GM03348 (cell line): ENCODE data around the gene OR4D9.
"Not testable (repeated sequence)": the region's sequence is repeated elsewhere in the genome, so short reads cannot be mapped to it uniquely, and the experiment has no call there.

Experiments
- DNase-seq: peaks from one replicate; pipeline ENCODE4 v3.0.0; 2012; ENCODE audit warnings: low spot score

Gene OR4D9

GRCh38 chr11:59510941-59511589, at the start of gene OR4D9:
TSS of gene OR4D9 (plus strand) at chr11:59511539. CDS start at chr11:59514913, 3,374 bp downstream.
- no peak for DNase-seq

GRCh38 chr11:59463190-59463641, 48.1 kb upstream of the OR4D9 start:
- DNase-seq: peak; percentile 16

GRCh38 chr11:59473015-59473414, 38.3 kb upstream of the OR4D9 start, which contains the start of gene OR4D10:
TSS of gene OR4D10 (plus strand) at chr11:59473315. CDS start at chr11:59477430, 4,115 bp downstream.
- no peak for DNase-seq

- no peak for DNase-seq
Measured at GRCh38 chr11:59475176-59475575, 36.2 kb upstream of the OR4D9 start.

GRCh38 chr11:59479906-59480305, 31.4 kb upstream of the OR4D9 start:
- DNase-seq: no peak

- no peak for DNase-seq
Measured at GRCh38 chr11:59480359-59480758, 31.0 kb upstream of the OR4D9 start.

GRCh38 chr11:59501931-59502330, 9.4 kb upstream of the OR4D9 start:
- DNase-seq: no peak

- DNase-seq: no peak
Measured at GRCh38 chr11:59503276-59503675, 8.1 kb upstream of the OR4D9 start, which contains the start of gene OR4D11. TSS of gene OR4D11 (plus strand) at chr11:59503576. CDS start at chr11:59503576, 0 bp downstream.

GRCh38 chr11:59511675-59512074, 336 bp downstream of the OR4D9 start:
- no peak for DNase-seq

- DNase-seq: not testable (repeated sequence)
Measured at GRCh38 chr11:59520139-59520538, 8.8 kb downstream of the OR4D9 start.

GRCh38 chr11:59520741-59521140, 9.4 kb downstream of the OR4D9 start:
- DNase-seq: no peak

GRCh38 chr11:59523541-59523940, 12.2 kb downstream of the OR4D9 start:
- DNase-seq: no peak

- no peak for DNase-seq
Measured at GRCh38 chr11:59528711-59529110, 17.4 kb downstream of the OR4D9 start.

- no peak for DNase-seq
Measured at GRCh38 chr11:59532620-59533019, 21.3 kb downstream of the OR4D9 start.

- DNase-seq: no peak
Measured at GRCh38 chr11:59534676-59535075, 23.3 kb downstream of the OR4D9 start.

- no peak for DNase-seq
Measured at GRCh38 chr11:59542142-59542810, 30.9 kb downstream of the OR4D9 start.

GRCh38 chr11:59543713-59544112, 32.4 kb downstream of the OR4D9 start:
- DNase-seq: not testable (repeated sequence)

- DNase-seq: no peak
Measured at GRCh38 chr11:59544869-59545178, 33.5 kb downstream of the OR4D9 start.

- no peak for DNase-seq
Measured at GRCh38 chr11:59545179-59546020, 34.1 kb downstream of the OR4D9 start.

- DNase-seq: not testable (repeated sequence)
Measured at GRCh38 chr11:59547605-59548308, 36.4 kb downstream of the OR4D9 start.

GRCh38 chr11:59548309-59548656, 36.9 kb downstream of the OR4D9 start:
- DNase-seq: no peak

- peak; percentile 90 for DNase-seq
Measured at GRCh38 chr11:59550368-59550841, 39.1 kb downstream of the OR4D9 start.
